AG04449 (cell line): ENCODE measurements around the gene SETD9.

Experiments
- CTCF ChIA-PET: fragments of 350-600 bp; formaldehyde crosslinking; extraction: SDS; loops from one replicate; lab custom pipeline; 2021; ENCODE audit warnings: antibody characterized with exemption; lab: Yijun Ruan, JAX
- POLR2A ChIA-PET: fragments of 400-600, 350-600 bp; formaldehyde crosslinking; extraction: SDS; loops from one replicate; lab custom pipeline; 2020; ENCODE audit warnings: antibody characterized with exemption, inconsistent platforms; lab: Yijun Ruan, JAX
- DNase-seq: peaks from one replicate; pipeline ENCODE4 v3.0.0-alpha.2; 2010; ENCODE audit warnings: low read depth, low spot score
- H3K4me3 ChIP-seq: 2 replicates; pipeline ENCODE4 v1.5.1; 2011; ENCODE audit warnings: low read depth, mild to moderate bottlenecking, control low read depth, low read length
- CTCF ChIP-seq: IDR thresholded peaks from one replicate; pipeline ENCODE4 v1.5.1; 2011; ENCODE audit warnings: mild to moderate bottlenecking, moderate library complexity, low read length, control low read depth, inconsistent platforms; ENCODE audit not compliant: insufficient read depth; ENCODE audit errors: missing control alignments

Gene SETD9

GRCh38 chr5:56954262-56954661 lies 44.9 kb downstream of the SETD9 start:
- TF ChIP-seq CTCF, result no peak
- ChIA-PET CTCF (interaction anchor here (1.7 kb wide), 1 partner anchor 184 kb away, joined by 4 read pairs; no protein-coding TSS in a partner anchor), POLR2A (no interaction called here)
- no peak overlapping the region for H3K4me3 ChIP-seq
- no peak for DNase-seq

DNA sequence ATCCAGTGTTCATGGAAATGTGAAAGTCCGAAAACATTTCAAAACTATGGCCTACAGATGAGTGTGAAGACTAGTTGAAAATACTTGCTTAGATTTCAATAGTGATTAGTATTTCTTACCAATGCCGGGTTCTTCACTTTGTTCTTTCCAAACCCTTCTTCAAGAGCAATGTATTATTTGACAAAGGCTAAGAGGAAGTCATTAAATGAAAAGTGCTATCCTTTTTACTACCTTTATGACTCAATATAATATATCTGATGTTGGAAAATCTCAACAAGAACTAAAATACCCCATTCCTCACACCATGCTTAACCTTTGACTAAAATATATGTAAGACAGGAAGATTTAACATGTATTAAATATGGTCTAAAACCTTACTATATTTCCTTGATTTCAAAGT lies 49.2 kb downstream of the SETD9 start:
- H3K4me3 ChIP-seq, result no peak overlapping the region
- DNase-seq, result no peak
- TF ChIP-seq CTCF, result no peak
- ChIA-PET CTCF (no interaction called here), POLR2A (no interaction called here)

DNA sequence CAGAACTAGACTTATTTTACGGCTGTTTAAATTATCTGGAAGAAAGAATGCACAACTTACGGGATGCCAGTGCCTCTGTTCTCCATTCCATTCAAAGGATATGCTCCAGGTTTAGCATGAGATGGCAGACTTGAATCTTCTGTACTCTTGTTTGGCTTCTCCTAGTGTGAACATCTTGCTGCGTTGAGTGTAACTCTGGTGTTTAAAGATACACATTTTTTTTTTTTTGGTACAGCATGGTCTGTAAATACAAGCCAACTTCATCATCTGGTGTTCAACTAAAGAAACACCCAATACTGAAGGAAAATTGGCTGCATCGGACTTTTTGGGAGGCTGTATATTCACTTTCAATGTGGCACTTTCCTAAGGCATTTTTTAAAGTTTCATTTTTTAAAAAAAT lies 49.9 kb downstream of the SETD9 start:
- TF ChIP-seq CTCF, result no peak
- CTCF ChIA-PET, result no interaction called here
- no peak for DNase-seq
- H3K4me3 ChIP-seq, result no peak overlapping the region
- POLR2A ChIA-PET, result no interaction called here

DNA sequence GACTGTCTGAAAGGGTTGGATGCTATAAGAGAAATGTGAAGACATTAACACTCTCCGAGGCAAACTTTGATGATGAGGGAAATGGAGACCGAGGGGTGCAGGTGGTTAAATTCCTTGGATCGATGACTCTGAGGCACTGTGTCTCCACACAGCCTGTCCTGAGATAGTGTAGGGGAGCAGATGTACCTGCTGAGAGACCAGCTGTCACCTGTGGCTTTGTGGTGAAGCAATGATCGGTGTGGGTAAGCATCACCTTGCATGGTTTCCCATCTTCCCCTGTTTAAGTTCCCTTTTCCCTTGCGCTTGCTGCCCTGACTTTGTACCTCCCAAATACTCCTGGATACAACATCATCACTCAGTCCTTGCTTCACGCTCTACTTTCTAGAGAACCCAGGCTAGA lies 52.4 kb downstream of the SETD9 start:
- H3K4me3 ChIP-seq, result no peak overlapping the region
- DNase-seq, result no peak
- no peak for TF ChIP-seq CTCF
- ChIA-PET POLR2A (no interaction called here), CTCF (no interaction called here)

GRCh38 chr5:56962286-56962685 lies 52.9 kb downstream of the SETD9 start:
- no peak for TF ChIP-seq CTCF
- no peak overlapping the region for H3K4me3 ChIP-seq
- ChIA-PET CTCF (no interaction called here), POLR2A (no interaction called here)
- DNase-seq, result no peak

DNA sequence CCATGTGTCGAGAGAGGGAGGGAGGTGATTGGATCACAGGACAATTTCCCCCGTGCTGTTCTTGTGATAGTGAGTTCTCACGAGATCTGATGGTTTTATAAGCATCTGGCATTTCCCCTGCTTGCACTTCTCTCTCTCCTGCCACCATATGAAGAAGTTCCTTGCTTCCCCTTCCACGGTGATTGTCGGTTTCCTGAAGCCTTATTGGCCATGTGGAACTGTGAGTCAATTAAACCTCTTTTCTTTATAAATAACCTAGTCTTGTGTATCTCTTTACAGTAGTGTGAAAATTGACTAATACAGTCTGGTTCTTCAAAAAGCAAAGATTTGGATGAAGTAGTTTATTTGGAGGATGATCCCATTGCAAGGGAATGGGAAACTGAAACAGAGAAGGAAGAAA lies 53.9 kb downstream of the SETD9 start:
- H3K4me3 ChIP-seq, result no peak overlapping the region
- ChIA-PET CTCF (no interaction called here), POLR2A (no interaction called here)
- TF ChIP-seq CTCF, result no peak
- DNase-seq, result no peak
